Measurements from ENCODE around the gene TDRD10.
"Not testable (repeated sequence)": the region's sequence is repeated elsewhere in the genome, so short reads cannot be mapped to it uniquely, and the experiment has no call there.

Gene TDRD10

GRCh38 chr1:154512760-154513159, 10.7 kb downstream of the TDRD10 start:
- in situ Hi-C loops (cut with MboI; ENCODE audit: low sequenced_read_pairs) = no loop called here

- in situ Hi-C loops (cut with MboI; ENCODE audit: low sequenced_read_pairs) = no loop called here
Observed at GRCh38 chr1:154514066-154514553, 12.1 kb downstream of the TDRD10 start.

- in situ Hi-C loops (cut with MboI; ENCODE audit: low sequenced_read_pairs) = no loop called here
Observed at GRCh38 chr1:154517661-154518060, 15.6 kb downstream of the TDRD10 start.

- in situ Hi-C loops (cut with MboI; ENCODE audit: low sequenced_read_pairs) = no loop called here
Observed at GRCh38 chr1:154519591-154519991, 17.6 kb downstream of the TDRD10 start.

GRCh38 chr1:154520333-154520732, 18.3 kb downstream of the TDRD10 start:
- in situ Hi-C loops (cut with MboI; ENCODE audit: low sequenced_read_pairs) = no loop called here

GRCh38 chr1:154521695-154522094, 19.7 kb downstream of the TDRD10 start:
- in situ Hi-C loops (cut with MboI; ENCODE audit: low sequenced_read_pairs) = no loop called here

GRCh38 chr1:154524881-154525280, 22.9 kb downstream of the TDRD10 start:
- in situ Hi-C loops (cut with MboI; ENCODE audit: low sequenced_read_pairs) = no loop called here

- in situ Hi-C loops (cut with MboI; ENCODE audit: low sequenced_read_pairs) = no loop called here
Observed at GRCh38 chr1:154527192-154527591, 25.2 kb downstream of the TDRD10 start.

- in situ Hi-C loops (cut with MboI; ENCODE audit: low sequenced_read_pairs) = no loop called here
Observed at GRCh38 chr1:154529308-154529707, 27.3 kb downstream of the TDRD10 start.

- in situ Hi-C loops (cut with MboI; ENCODE audit: low sequenced_read_pairs) = not testable (repeated sequence)
Observed at GRCh38 chr1:154531950-154532349, 29.9 kb downstream of the TDRD10 start.

- in situ Hi-C loops (cut with MboI; ENCODE audit: low sequenced_read_pairs) = no loop called here
Observed at GRCh38 chr1:154533952-154534844, 32.2 kb downstream of the TDRD10 start.

GRCh38 chr1:154536570-154536969, 34.6 kb downstream of the TDRD10 start:
- in situ Hi-C loops (cut with MboI; ENCODE audit: low sequenced_read_pairs) = no loop called here

GRCh38 chr1:154539486-154540483, 37.8 kb downstream of the TDRD10 start:
- in situ Hi-C loops (cut with MboI; ENCODE audit: low sequenced_read_pairs) = loop anchor here (10.0 kb wide), 1 partner anchor 55 kb away; no protein-coding TSS in a partner anchor

- in situ Hi-C loops (cut with MboI; ENCODE audit: low sequenced_read_pairs) = loop anchor here (10.0 kb wide), 1 partner anchor 56 kb away; no protein-coding TSS in a partner anchor
Observed at GRCh38 chr1:154541231-154541630, 39.2 kb downstream of the TDRD10 start.

GRCh38 chr1:154546264-154547063, 44.4 kb downstream of the TDRD10 start:
- in situ Hi-C loops (cut with MboI; ENCODE audit: low sequenced_read_pairs) = loop anchor here (10.0 kb wide), 1 partner anchor 62 kb away; no protein-coding TSS in a partner anchor

- in situ Hi-C loops (cut with MboI; ENCODE audit: low sequenced_read_pairs) = loop anchor here (10.0 kb wide), 1 partner anchor 62 kb away; no protein-coding TSS in a partner anchor
Observed at GRCh38 chr1:154547105-154547732, 45.2 kb downstream of the TDRD10 start.

GRCh38 chr1:154548028-154548427, 46.0 kb downstream of the TDRD10 start:
- in situ Hi-C loops (cut with MboI; ENCODE audit: low sequenced_read_pairs) = loop anchor here (10.0 kb wide), 1 partner anchor 63 kb away; no protein-coding TSS in a partner anchor

- in situ Hi-C loops (cut with MboI; ENCODE audit: low sequenced_read_pairs) = loop anchor here (10.0 kb wide), 1 partner anchor 64 kb away; no protein-coding TSS in a partner anchor
Observed at GRCh38 chr1:154549202-154549770, 47.3 kb downstream of the TDRD10 start.

- in situ Hi-C loops (cut with MboI; ENCODE audit: low sequenced_read_pairs) = loop anchor here (25.0 kb wide), 1 partner anchor 512 kb away; the partner anchor contains the start of genes ADAM15 and EFNA4
Observed at GRCh38 chr1:154550070-154550469, 48.1 kb downstream of the TDRD10 start.
